CD4-positive, alpha-beta T cell treated with Interleukin-12 subunit alpha and Interleukin-12 subunit beta, for 1 hour (primary cell): ENCODE results near the gene PPP1R10.
A peak's percentile ranks its signal among the peaks of the same experiment; 100 is the strongest.

Experiments used
- DNase-seq: peaks from one replicate; pipeline ENCODE4 v3.0.0-alpha.2; 2020

Gene PPP1R10

DNA sequence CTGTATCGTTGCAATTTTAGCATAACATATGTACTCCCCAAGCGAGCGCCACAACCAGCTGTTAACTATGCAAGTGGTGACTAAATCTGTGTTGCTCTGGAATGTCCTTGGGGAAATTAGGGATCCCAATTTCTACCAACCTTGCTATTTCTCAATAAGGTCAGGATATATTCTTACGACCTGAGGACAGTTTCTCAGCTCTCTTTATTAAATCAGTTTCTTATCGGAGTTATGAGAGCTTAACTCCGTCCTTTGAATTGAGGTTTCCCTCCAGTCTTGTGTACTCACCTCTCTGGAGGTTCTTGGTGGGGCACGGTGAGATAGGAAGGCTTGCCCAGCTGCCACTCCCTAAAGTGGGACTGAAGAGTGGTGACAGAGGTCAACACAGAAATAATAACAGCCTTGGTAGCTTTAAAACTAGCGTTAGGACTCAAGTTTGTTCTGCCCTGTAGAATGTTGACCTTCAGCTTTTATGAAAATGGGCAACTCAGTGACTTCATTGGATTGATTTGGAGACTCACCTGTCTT lies 1.3 kb upstream of the PPP1R10 start:
- DNase-seq = no peak

DNA sequence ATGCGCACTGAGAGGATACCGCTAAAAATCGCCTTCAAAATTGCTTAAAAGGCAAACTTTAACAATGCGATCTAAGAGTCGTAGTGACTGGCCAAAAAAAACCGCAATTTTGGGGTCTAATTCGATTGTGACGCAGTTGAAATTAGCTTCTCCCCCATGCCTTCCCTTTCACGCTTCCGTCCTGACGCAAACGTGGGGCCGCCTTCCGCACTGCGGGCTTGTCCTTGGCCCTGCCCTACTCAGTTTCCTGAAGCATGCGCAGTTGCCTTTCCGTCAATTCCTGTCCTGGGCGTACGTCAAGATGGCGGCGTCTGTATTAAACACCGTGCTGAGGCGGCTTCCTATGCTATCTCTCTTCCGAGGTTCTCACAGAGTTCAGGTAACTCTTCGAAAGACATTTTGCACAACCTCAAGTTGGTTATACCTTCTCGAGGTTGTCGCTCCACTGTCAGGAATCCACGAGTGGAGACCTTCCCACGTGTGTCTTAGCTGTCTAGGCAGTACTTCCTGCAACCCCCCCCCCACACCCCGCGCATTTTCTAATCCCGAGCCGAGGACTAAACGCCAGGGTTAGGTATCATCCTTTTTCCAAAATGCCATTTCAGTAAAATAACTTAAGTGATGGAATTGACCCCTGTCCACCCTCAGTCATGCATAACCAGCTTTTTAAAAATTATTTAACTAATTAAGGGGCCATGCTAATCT lies 674 bp upstream of the PPP1R10 start, which contains the start of gene MRPS18B:
Gene MRPS18B (plus strand): TSS at position 276 of the 705 bp plus-strand sequence. CDS start 26 bp downstream, at position 302.
- DNase-seq = peak; percentile 99

DNA sequence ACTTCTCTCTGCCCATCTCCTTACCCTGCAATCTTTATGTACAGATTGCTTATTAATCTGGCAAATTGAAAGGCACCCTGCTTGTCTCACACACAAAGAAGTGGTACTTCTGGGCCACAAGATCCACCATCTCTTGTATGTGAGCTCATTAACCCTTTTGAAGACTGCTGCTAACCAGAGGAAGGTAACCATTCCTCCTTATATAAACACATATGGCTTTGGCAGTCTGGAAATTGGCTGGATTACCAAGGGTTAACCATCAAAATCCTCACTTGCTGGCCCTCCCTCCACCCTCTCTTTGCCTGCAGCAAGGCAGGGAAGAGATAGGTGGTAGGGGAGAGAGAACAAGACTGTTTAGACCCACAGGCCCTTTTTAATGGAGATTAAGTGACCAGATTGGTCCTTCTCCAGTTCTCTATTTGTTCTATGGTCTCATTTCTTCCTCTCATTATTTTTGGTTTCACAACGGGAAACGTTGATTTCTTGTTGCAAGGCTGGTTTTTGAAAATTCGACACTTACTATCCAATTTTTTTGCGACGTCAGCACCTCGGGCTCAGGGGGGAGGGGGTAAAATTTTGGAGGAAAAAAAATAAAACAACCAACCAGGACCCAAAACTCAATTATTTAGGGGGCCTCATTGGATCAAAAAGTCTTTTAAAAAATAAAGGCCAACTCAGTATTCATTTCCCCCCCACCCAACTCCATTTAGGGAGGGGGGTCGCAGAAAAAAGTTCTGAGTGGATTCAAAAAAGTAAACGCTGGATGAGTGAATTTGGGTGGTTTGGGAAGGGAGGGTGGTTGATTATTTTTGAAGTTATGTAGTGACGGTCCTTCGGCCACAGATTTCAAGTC lies 859 bp downstream of the PPP1R10 start:
- DNase-seq = peak; percentile 69

DNA sequence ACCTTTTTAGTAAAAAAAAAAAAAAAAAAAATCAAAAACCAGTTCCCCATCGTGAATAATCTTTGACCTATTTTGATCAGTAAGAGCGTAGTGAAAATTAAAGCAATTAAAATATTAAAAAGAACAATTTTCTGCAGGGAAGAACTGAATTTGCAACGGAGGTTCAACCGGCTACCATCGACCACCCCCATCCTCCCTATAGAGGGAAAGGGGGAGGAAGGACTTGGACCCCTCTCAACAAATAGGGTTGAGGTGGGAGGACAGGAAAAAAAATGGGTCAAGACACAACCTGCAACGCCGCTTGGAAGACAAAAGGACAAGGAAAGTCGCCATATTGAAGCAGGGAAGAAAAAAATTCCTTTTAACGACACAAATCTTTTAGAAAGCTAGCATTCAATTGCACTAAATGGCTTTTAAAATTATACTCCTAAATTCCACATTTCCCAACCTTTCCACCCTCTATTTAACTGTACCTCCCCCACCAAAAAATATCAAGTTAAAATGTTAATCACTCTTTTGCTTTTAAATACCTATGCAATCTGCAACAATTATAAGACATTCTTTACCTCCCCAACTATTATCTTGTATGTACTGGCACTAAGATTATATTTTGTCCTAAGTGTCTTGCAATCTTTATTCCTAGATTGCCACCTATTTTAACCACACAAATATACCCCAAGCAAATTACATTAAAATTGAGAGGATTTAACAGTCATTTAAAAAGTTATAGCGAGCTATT lies 1.7 kb downstream of the PPP1R10 start:
- peak; percentile 69 for DNase-seq

DNA sequence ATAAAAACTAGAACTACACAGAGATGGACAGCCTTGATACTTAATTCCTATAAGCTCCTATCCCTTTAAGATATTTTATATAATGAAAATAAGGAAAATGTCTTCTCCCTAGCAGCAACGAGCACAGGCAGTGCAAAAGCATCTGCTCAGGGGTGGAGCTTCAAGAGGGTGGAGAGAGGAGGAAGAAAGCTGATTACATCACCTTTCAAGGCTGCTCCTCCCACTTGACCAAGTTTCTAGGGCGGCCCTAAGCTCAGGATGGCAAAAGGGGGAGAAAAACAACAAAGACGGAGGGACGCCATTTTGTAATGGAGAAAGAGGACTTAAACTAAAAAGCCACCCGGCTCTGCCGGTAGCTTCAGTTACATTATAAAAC lies 2.2 kb downstream of the PPP1R10 start:
- DNase-seq = peak; percentile 96

DNA sequence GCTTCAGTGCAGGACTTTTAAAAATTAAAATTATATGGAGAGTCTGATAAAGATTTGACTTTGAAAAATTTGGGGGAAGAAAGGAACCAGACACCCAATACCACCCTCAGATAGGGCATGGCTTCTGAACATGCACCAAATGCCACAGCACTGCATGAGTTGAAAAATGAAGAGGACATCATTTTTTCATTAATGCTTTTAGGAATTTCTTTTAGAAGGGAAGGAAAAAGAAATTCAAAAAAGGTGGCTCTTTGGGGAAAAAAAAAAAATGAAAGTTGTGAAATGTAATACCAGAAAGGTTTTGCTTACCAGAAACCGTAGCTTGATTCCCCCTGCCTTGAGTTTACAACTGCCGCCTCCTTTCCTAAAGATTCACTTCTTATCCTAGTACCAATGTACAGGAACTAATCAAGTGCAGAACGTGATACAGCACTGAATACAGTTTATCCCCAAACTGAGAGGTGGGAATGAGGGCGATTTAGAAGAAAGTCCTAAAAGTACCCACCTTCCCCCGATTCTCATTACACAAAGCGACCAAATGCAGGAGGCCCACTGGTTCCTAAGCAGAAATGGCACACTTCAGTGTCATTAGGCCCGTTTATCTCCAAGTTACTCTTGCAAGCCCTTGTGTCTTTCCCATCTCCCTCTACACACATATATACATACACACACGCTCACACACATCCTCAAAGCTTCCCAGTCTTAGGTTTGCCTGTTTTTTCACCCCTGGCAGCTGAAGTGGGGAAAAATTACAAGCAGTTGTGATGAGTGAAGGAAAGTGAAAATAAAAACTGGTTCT lies 2.8 kb downstream of the PPP1R10 start:
- peak; percentile 40 for DNase-seq

DNA sequence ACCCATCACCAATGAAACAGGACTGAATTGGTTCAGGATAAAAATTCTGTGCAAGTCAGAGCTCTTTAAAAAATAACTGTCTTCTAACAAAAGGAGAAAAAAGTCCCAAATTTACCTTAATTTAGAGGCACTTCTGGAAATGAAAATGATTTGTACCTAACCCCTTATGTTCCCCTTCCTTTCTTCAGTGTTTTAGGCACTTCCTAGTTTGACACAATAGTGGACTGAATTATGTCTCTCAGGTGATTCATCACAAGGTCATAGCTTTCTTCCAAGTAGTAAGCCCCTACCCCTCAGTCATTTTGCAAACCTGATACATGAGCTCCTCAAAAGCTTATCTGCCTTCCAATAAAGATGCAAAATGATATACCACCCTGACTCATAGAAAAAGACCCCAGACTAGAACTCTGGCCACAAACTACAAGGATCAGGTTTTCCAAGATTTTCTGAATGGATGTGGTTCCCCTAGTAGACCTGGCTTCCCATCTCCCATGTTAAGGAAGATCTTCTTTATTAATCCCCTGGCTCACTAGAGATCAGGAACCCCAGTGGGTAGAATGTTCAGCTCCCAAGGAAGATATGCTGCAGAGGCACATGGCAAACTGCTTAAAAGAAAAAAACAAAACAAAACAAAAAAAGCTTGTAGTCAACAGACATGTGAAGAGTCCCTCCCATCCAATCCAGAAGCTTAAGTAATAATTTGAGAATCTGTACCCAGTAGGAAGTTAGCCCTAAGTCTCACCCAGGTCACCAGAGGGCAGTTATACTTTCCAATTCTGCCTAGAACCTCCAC lies 3.6 kb downstream of the PPP1R10 start:
- DNase-seq = peak; percentile 28

DNA sequence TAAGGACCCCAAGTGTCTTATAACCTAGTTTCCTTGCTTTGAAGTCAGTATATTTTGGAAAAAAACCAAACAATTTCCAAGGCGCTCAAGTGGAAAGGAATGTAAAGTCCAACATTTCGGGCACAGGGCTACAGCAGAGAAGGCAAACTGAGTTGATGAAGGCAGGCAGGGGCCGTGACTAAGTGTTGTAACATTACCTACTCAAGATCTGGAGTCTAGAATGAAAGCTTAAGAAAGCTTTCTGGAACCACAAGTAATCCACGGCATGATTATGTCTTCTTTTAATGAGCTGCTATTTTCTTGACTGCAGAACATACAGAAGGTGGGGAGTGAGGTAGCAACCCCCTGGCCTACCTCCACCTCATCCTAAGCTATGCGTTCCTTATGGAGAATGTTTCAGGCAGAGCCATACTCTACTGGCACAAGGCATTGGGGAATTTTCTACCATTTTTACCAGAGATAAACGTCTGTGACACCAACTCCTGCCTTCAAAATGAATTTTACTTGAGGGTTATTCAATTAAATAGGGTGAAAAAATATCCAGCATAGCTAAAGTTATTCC lies 4.3 kb downstream of the PPP1R10 start:
- DNase-seq = no peak

DNA sequence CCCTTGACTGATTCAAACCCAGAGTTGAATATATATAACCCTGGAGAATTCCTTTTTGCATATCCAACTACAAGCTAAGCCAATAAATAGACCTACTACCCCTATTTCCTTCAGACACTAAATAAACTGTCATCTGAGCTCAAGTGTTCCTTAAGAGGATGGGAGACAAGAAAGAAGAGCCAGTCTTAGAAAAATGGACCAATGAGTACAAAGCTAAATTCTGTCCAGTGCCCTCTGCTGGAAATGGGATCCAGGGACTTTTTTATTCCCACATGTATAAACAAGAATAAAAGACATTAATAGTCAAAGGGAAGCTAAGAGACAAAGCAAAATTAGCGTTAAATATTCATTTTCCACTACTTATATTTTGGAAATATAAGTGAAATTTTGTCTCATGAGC lies 4.8 kb downstream of the PPP1R10 start:
- no peak for DNase-seq

DNA sequence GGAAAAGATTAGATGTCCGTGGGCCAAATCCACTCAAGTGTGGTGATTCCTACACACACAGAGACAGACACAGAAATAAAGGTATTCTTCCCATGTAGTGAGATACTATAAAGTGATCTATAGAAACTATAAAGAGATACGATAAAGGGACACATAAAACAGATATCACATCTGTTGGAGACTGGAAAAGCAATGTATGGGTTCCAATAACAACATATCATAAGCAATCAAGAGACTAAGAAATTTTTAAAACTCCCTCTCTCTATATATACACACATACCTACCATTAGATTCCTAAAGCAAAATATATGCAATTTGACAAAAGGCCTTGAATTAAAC lies 5.2 kb downstream of the PPP1R10 start:
- no peak for DNase-seq

DNA sequence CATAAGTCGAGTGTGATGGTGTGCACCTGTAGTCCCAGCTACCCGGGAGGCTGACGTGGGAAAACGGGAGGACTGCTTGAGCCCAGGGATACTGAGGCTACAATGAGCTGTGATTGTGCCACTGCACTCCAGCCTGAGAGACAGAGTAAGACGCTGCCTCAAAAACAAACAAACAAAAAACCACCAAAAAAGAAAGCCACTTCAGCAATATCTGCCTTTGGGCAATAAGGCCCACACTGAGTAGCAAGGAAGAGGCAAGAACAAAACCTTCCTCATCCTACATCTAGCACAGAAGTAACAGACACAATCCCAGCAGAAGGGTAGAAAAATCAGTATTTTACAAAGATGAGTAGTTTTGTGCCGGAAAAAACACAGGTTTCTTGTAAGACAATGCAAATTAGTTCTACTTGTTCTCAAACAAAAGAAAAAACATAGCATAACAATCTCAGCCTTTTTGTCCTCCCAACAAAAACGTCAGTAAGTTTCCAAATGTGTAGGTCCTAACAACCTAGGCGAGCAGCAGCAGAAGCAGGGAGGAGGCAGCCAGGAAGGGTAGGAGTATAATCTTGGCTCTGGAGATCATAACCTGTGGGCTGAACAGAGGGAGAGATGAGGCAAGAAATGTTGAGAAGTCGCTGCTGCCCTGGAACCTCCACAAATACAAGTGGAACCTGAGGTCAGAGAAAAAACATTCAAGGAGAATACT lies 5.7 kb downstream of the PPP1R10 start:
- no peak for DNase-seq

DNA sequence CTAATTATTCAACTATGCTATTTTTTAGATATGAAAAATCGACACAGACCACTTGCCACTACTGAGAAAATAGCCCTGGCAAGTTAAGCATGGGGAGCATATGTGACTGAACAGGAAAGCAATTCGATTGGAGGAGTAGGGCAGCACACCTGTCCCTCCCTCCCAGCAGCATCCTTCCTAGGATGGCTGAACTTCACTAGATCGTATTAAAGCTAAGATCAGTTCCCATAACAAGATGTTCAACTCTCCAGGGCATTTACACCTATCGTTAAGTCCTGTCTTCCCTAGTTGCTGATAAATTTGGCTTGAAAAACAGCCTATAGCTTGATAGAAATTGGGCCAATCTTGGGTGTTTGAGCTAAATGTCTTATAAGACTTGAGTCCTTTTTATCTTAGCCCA lies 7.0 kb downstream of the PPP1R10 start:
- DNase-seq = no peak

DNA sequence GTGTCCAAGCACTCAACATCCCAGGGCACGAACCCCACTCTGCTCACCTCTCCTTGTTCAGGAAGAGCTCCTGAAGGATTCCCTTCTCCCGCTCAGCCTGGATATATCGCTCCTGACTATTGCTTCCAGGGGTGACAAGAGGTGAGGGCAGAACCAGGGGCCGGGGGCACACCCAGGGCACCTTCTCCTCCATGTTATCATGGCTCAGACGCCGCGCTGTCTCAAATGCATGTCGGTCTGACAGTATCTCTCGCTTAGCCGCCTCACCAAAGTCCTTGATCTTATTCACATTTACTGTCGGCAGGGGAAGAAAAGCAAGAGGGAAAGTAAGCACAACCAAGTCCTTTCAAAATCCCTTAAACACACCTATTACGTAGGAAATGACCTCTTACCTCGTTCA lies 13.1 kb downstream of the PPP1R10 start:
- DNase-seq = no peak

DNA sequence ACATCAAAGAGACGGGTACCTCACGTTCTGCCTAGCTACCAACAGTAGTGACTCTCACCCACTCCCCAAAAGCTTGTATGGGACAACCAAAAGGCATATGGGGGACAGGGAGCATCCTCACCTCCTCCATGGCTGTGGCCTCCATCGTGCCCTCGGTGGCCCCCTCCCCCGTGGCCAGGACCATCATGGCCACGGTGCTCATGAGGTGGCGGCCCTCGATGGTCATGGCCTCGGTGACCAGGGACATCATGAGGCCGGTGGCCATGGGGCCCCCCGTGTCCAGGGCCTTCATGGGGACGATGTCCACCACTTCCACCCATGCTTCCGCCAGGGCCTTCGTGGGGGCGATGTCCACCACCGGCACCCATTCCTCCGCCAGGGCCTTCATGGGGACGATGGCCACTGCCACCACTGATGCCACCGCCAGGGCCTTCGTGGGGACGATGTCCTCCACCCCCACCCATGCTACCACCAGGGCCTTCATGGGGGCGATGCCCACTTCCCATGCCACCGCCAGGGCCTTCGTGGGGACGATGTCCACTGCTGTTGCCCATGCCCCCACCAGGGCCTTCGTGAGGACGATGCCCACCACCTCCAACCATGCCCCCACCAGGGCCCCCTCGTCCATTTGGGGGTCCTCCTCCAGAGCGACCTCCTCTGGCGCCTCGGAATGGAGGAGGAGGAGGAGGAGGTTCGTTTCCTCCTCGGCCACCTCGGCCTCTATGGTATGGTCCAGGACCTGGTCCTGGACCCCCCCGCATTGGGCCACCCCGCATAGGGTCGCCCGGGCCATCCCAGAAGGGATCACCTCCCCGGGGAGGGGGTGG lies 15.0 kb downstream of the PPP1R10 start:
- no peak for DNase-seq

DNA sequence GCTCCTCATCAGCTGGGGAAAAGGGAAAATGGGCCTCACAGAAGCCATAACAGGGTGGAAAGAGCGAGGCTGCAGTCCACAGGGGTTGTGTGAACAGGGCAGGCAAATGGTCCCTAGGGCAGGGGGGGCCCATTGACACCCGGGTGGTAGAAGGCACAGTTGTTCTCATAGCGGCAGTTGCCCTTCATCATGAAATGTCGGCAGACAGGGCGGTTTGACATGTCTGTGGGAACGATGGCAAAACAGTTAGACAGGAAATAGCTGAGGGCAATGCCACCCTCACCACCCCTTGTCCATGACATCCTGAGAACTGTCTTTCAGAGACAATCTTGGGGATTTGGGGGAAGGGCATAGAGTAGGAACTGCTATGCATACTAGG lies 15.6 kb downstream of the PPP1R10 start:
- peak; percentile 34 for DNase-seq

DNA sequence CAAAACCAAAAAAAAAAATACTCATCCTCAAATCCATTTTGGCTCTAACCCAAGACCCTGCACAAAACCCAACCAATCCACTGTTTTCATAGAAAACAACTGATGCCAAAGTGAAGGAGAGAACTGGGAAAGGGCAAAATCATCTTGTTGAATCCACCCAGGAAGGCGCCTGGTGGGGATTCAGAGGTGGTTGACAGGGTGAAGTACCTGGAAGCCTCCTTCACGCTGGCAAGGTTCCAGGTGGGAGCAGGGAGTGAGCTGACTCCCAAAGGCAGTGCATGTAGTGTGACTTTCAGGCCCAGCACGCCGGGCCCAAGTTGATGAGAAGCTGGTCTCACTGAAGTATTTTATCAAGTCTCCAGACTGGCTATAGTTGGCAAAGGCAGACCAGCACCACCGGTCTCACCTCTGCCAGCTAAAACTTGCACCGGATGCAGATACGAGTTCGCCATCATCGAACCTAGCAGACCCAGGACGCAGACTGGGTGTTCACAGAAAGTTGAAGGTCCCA lies 16.5 kb downstream of the PPP1R10 start:
- DNase-seq = no peak

DNA sequence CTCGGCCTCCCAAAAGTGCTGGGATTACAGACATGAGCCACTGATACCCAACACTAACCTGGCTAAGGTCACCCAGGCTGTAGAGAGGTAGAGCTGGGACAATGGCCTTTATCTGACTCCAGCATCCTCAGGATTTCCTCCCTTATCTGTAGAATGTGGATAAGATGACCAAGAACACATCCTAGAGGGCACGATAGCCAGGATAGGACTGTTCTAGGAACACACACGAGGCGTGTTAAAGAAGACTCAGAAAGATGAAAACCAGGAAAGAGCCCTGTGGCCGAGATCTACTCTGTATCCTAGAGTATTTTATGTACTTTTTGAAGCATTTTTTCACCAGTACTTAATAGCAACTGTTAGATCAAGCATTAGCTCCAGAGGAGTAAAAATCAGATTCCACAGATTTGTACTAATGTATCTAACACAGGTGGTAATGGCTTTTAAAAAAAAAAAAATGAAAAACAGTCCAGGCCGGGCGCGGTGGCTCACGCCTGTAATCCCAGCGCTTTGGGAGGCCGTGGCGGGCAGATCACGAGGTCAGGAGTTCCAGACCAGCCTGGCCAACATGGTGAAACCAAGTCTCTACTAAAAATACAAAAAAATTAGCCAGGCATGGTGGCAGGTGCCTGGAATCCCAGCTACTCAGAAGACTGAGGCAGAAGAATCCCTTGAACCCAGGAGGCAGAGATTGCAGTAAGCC lies 17.3 kb downstream of the PPP1R10 start:
- no peak for DNase-seq

DNA sequence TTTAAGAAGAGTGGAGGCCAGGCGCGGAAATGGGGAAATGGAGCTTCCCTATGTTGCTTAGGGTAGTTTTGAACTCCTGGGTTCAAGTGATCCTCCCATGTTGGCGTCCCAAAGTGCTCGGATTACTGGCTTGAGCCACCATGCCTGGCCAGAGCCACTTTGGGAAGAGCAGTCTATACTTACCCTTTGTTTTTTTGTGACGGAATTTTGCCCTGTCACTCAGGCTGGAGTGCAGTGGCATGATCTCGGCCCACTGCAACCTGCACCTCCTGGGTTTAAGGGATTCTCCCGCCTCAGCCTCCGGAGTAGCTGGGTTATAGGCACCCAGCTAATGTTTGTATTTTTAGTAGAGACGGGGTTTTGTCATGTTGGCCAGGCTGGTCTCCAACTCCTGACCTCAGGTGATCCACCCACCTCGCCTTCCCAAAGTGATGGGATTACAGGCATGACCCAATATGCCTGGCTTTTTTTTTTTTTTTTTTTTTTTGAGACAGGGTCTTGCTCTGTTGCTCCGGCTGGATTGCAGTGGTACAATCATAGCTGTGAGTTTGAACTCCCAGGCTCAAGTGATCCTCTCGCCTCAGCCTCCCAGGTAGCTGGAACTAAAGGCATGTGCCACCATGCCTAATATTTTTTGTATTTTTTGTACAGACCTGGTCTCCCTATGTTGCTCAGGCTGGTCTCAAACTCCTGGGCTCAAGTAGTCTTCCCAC lies 18.0 kb downstream of the PPP1R10 start:
- no peak for DNase-seq
